ENCODE measurements around the gene JAKMIP1. TPM values are rescaled to one million over a fixed set of nuclear protein-coding genes. Genes with fewer than 3 reads are reported as not detected.

Gene JAKMIP1
- total RNA-seq, 1 experiment from 2014 or later = not detected

- ATAC-seq (no peak), DNase-seq (ENCODE audit: low read depth, low spot score) (no peak)
- Histone ChIP-seq H3K4me1 (ENCODE audit: control insufficient read depth, insufficient read depth, low read length) (no peaks in the 10 kb centered on the region), H3K4me3 (ENCODE audit: low read depth in 2 of 2, low read length in 2 of 2) (no peak overlapping the region), H3K27me3 (ENCODE audit: control insufficient read depth, insufficient read depth, low read length) (no peaks in the 10 kb centered on the region), H3K27ac (ENCODE audit: low read length) (no peak overlapping the region), H3K36me3 (ENCODE audit: control insufficient read depth, insufficient read depth, low read length) (no peaks in the 10 kb centered on the region), H3K9me3 (ENCODE audit: control insufficient read depth, insufficient read depth, low read depth, low read length) (no peaks in the 10 kb centered on the region)
- POLR2A ChIA-PET = no interaction called here
- in situ Hi-C loops (cut with HindIII; ENCODE audit: low pct_unique_long_range_greater_than_20kb, low sequenced_read_pairs) (no loop called here), intact Hi-C loops (cut with micrococcal nuclease; ENCODE audit: unreplicated experiment) (no loop called here)
- CTCF ChIA-PET = no interaction called here
- TF ChIP-seq TCF7L2 (IDR thresholded peaks at IDR 0.05; ENCODE audit: low read depth, low read length) (no peak), REST (IDR thresholded peaks at IDR 0.05; ENCODE audit: insufficient read depth in 1 of 2, low read depth in 2 of 2, low read length in 1 of 2) (no peak), CTCF (IDR thresholded peaks at IDR 0.05) (no peak), POLR2AphosphoS5 (IDR thresholded peaks at IDR 0.05; ENCODE audit: low read depth, low read length) (no peak), SIN3A (IDR thresholded peaks at IDR 0.05; ENCODE audit: borderline replicate concordance, insufficient read depth, low read depth, low read length) (no peak)
- BruUV-seq (replicated peaks) = no TSS peak
Observed at GRCh38 chr4:5992171-5992827, 208.1 kb downstream of the JAKMIP1 start.

GRCh38 chr4:5991405-5991804 lies 208.9 kb downstream of the JAKMIP1 start:
- DNase-seq (ENCODE audit: low read depth, low spot score) = no peak
- in situ Hi-C loops (cut with HindIII; ENCODE audit: low pct_unique_long_range_greater_than_20kb, low sequenced_read_pairs) = no loop called here
- ATAC-seq = no peak
- H3K27me3 ChIP-seq (ENCODE audit: control insufficient read depth, insufficient read depth, low read length) = no peaks in the 10 kb centered on the region
- intact Hi-C loops (cut with micrococcal nuclease; ENCODE audit: unreplicated experiment) = no loop called here
- no TSS peak for BruUV-seq (replicated peaks)
- no peak overlapping the region for H3K4me3 ChIP-seq (ENCODE audit: low read depth in 2 of 2, low read length in 2 of 2)
- no peaks in the 10 kb centered on the region for H3K9me3 ChIP-seq (ENCODE audit: control insufficient read depth, insufficient read depth, low read depth, low read length)
- TF ChIP-seq SIN3A (IDR thresholded peaks at IDR 0.05; ENCODE audit: borderline replicate concordance, insufficient read depth, low read depth, low read length) = no peak
- no peak for TF ChIP-seq POLR2AphosphoS5 (IDR thresholded peaks at IDR 0.05; ENCODE audit: low read depth, low read length)
- TF ChIP-seq TCF7L2 (IDR thresholded peaks at IDR 0.05; ENCODE audit: low read depth, low read length) = no peak
- TF ChIP-seq REST (IDR thresholded peaks at IDR 0.05; ENCODE audit: insufficient read depth in 1 of 2, low read depth in 2 of 2, low read length in 1 of 2) = no peak
- TF ChIP-seq CTCF (IDR thresholded peaks at IDR 0.05) = no peak
- H3K36me3 ChIP-seq (ENCODE audit: control insufficient read depth, insufficient read depth, low read length) = no peaks in the 10 kb centered on the region
- ChIA-PET POLR2A (no interaction called here), CTCF (no interaction called here)
- no peaks in the 10 kb centered on the region for H3K4me1 ChIP-seq (ENCODE audit: control insufficient read depth, insufficient read depth, low read length)
- no peak overlapping the region for H3K27ac ChIP-seq (ENCODE audit: low read length)
